ENCODE results near the gene VN1R4. TPM values are rescaled to one million over a fixed set of nuclear protein-coding genes. Genes with fewer than 3 reads are reported as not detected.

VN1R4 gene
- total RNA-seq, 1 experiment from 2014 or later = not detected

GRCh38 chr19:53254411-53255341 is 12.8 kb downstream of the VN1R4 start, which contains the start of gene ZNF677:
ZNF677 (minus strand) TSS chr19:53254873; CDS start chr19:53251550, 3,323 bp downstream.
- CTCF ChIA-PET = no interaction called here

GRCh38 chr19:53246498-53246897 is 21.0 kb downstream of the VN1R4 start:
- no peaks in the 10 kb centered on the region for H3K9me2 ChIP-seq (ENCODE audit: insufficient read depth)
- CTCF ChIA-PET = no interaction called here
- no peaks in the 10 kb centered on the region for H4K20me1 ChIP-seq (ENCODE audit: insufficient read depth)
- no peak overlapping the region for H3K4me2 ChIP-seq
- BruUV-seq (replicated peaks) = no TSS peak
- H3K79me2 ChIP-seq (ENCODE audit: low read depth) = no peaks in the 10 kb centered on the region
- TF ChIP-seq CTCF (conservative IDR thresholded peaks at IDR 0.05) (no peak), EZH2 (IDR thresholded peaks at IDR 0.05; ENCODE audit: low read depth) (no peak)
- 0 out of 2 replicates have a peak, but pooled peaks cover 12% of the 10 kb centered on the region for H3K36me3 ChIP-seq (ENCODE audit: low read depth)
- no peaks in the 10 kb centered on the region for H3K27me3 ChIP-seq (ENCODE audit: insufficient read depth, low read depth)
- H3K27ac ChIP-seq = no peak overlapping the region
- POLR2A ChIA-PET (ENCODE audit: unreplicated experiment) = no interaction called here
- no peak for DNase-seq
- H2AFZ ChIP-seq = no peak overlapping the region
- intact Hi-C loops (cut with micrococcal nuclease; ENCODE audit: unreplicated experiment) = no loop called here
- H3F3A ChIP-seq (ENCODE audit: insufficient read depth, low read depth) = no peaks in the 10 kb centered on the region
- H3K4me1 ChIP-seq (replicated peaks; ENCODE audit: insufficient read depth) = no peaks in the 10 kb centered on the region
- peaks cover 46% of the 10 kb centered on the region for H3K9me3 ChIP-seq (ENCODE audit: insufficient read depth, low read depth)
- no peak overlapping the region for H3K4me3 ChIP-seq

More at GRCh38 chr19:53254411-53255341, 12.8 kb downstream of the VN1R4 start, which contains the start of gene ZNF677:
- TSS peak; percentile 86 for BruUV-seq (replicated peaks)
- Histone ChIP-seq H3K27ac (0 out of 2 replicates have a peak within 1 kb of the TSS, but pooled peaks have one; percentile 38), H3F3A (ENCODE audit: insufficient read depth, low read depth) (no peaks in the 10 kb centered on the region; the same call in 1 of the 2 replicates), H3K9me3 (ENCODE audit: insufficient read depth, low read depth) (peaks cover 22% of the 10 kb centered on the region), H2AFZ (peak within 1 kb of the TSS; percentile 90), H3K9me2 (ENCODE audit: insufficient read depth) (no peaks in the 10 kb centered on the region), H3K27me3 (ENCODE audit: insufficient read depth, low read depth) (no peaks in the 10 kb centered on the region; the same call in 1 of the 2 replicates), H3K4me3 (peak within 1 kb of the TSS; percentile 62), H3K36me3 (ENCODE audit: low read depth) (no peaks in the 10 kb centered on the region), H3K4me2 (peak within 1 kb of the TSS; percentile 82), H3K4me1 (replicated peaks; ENCODE audit: insufficient read depth) (0 out of 2 replicates have a peak, but pooled peaks cover 6% of the 10 kb centered on the region), H3K79me2 (ENCODE audit: low read depth) (no peaks in the 10 kb centered on the region), H4K20me1 (ENCODE audit: insufficient read depth) (no peaks in the 10 kb centered on the region)
- TF ChIP-seq CTCF (conservative IDR thresholded peaks at IDR 0.05) (no peak), EZH2 (IDR thresholded peaks at IDR 0.05; ENCODE audit: low read depth) (no peak)
- DNase-seq = peak; percentile 54 to 74
- intact Hi-C loops (cut with micrococcal nuclease; ENCODE audit: unreplicated experiment) = no loop called here
- POLR2A ChIA-PET (ENCODE audit: unreplicated experiment) = no interaction called here

GRCh38 chr19:53237114-53237777 is 30.3 kb downstream of the VN1R4 start:
- intact Hi-C loops (cut with micrococcal nuclease; ENCODE audit: unreplicated experiment) = no loop called here
- POLR2A ChIA-PET (ENCODE audit: unreplicated experiment) = no interaction called here
- BruUV-seq (replicated peaks) = no TSS peak

More at GRCh38 chr19:53237114-53237777, 30.3 kb downstream of the VN1R4 start:
- H3K9me3 ChIP-seq (ENCODE audit: insufficient read depth, low read depth) = peaks cover 37% of the 10 kb centered on the region
- H3K4me3 ChIP-seq = no peak overlapping the region
- CTCF ChIA-PET = no interaction called here
- no peak overlapping the region for H2AFZ ChIP-seq
- H3F3A ChIP-seq (ENCODE audit: insufficient read depth, low read depth) = no peaks in the 10 kb centered on the region
- no peak overlapping the region for H3K4me2 ChIP-seq
- no peaks in the 10 kb centered on the region for H3K4me1 ChIP-seq (replicated peaks; ENCODE audit: insufficient read depth)
- H3K36me3 ChIP-seq (ENCODE audit: low read depth) = 0 out of 2 replicates have a peak, but pooled peaks cover 4% of the 10 kb centered on the region
- TF ChIP-seq EZH2 (IDR thresholded peaks at IDR 0.05; ENCODE audit: low read depth) (no peak), CTCF (conservative IDR thresholded peaks at IDR 0.05) (no peak)
- no peaks in the 10 kb centered on the region for H3K79me2 ChIP-seq (ENCODE audit: low read depth)
- H3K9me2 ChIP-seq (ENCODE audit: insufficient read depth) = no peaks in the 10 kb centered on the region
- no peak for DNase-seq
- no peaks in the 10 kb centered on the region for H3K27me3 ChIP-seq (ENCODE audit: insufficient read depth, low read depth)
- no peak overlapping the region for H3K27ac ChIP-seq
- no peaks in the 10 kb centered on the region for H4K20me1 ChIP-seq (ENCODE audit: insufficient read depth)

Measured in PC-9 (cell line).